SIG-M5 (cell line): ENCODE results near the gene TMEM156.

Experiments used
- DNase-seq: peaks from one replicate; lab custom pipeline; 2025; lab: John Stamatoyannopoulos, UW

Gene TMEM156

GRCh38 chr4:38923746-38924145 is 108.5 kb downstream of the TMEM156 start:
- no peak for DNase-seq

- no peak for DNase-seq
These were observed 111.1 kb downstream of the TMEM156 start for GRCh38 chr4:38921151-38921550.

GRCh38 chr4:38920677-38921076 is 111.5 kb downstream of the TMEM156 start:
- no peak for DNase-seq

- no peak for DNase-seq
These were observed 112.0 kb downstream of the TMEM156 start for GRCh38 chr4:38920186-38920585.

- no peak for DNase-seq
These were observed 112.7 kb downstream of the TMEM156 start for GRCh38 chr4:38919494-38919893.

GRCh38 chr4:38917481-38918025 is 114.7 kb downstream of the TMEM156 start:
- no peak for DNase-seq
